Loucy (cell line): Measurements from ENCODE around the gene LTBP1.

Source experiments
- H2AFZ ChIP-seq: fragments of 200-600 bp; sonication (generic); 2 replicates; pipeline ENCODE4 v1.6.0; 2016; ENCODE audit warnings: antibody characterized with exemption, mild to moderate bottlenecking, low read length, moderate library complexity
- H3F3A ChIP-seq: fragments of 200-600 bp; 2 replicates; pipeline ENCODE4 v1.6.0; 2016; ENCODE audit warnings: antibody characterized with exemption, low read depth, mild to moderate bottlenecking
- H3K27me3 ChIP-seq: fragments of 200-600 bp; sonication (generic); 2 replicates; pipeline ENCODE4 v1.6.1; 2014; ENCODE audit warnings: low read length, mild to moderate bottlenecking; ENCODE audit not compliant: insufficient read depth, poor library complexity, severe bottlenecking
- H3K36me3 ChIP-seq: fragments of 200-600 bp; sonication (generic); 2 replicates; pipeline ENCODE4 v1.6.1; 2016; ENCODE audit warnings: low read length; ENCODE audit not compliant: insufficient read depth
- H3K4me1 ChIP-seq: fragments of 200-600 bp; sonication (generic); 2 replicates; pipeline ENCODE4 v1.5.1; 2014; ENCODE audit warnings: low read length, mild to moderate bottlenecking; ENCODE audit not compliant: insufficient read depth, poor library complexity, severe bottlenecking
- H3K4me2 ChIP-seq: fragments of 200-600 bp; sonication (generic); 2 replicates; pipeline ENCODE4 v1.6.0; 2014; ENCODE audit warnings: antibody characterized with exemption, low read length, low read depth, mild to moderate bottlenecking; ENCODE audit not compliant: poor library complexity, severe bottlenecking
- H3K4me3 ChIP-seq: fragments of 200-600 bp; sonication (generic); 2 replicates; pipeline ENCODE4 v1.5.1; 2014; ENCODE audit warnings: low read length, mild to moderate bottlenecking, mixed read lengths; ENCODE audit not compliant: poor library complexity, severe bottlenecking
- H3K79me2 ChIP-seq: fragments of 200-600 bp; sonication (generic); 2 replicates; pipeline ENCODE4 v1.6.1; 2014; ENCODE audit warnings: low read length; ENCODE audit not compliant: insufficient read depth
- H3K9ac ChIP-seq: fragments of 200-600 bp; sonication (generic); 2 replicates; pipeline ENCODE4 v1.6.0; 2014; ENCODE audit warnings: mild to moderate bottlenecking, low read depth, low read length, moderate library complexity; ENCODE audit not compliant: poor library complexity, severe bottlenecking
- H3K9me2 ChIP-seq: fragments of 200-600 bp; sonication (generic); replicated peaks from 2 replicates; pipeline ENCODE4 v1.6.1; 2016; ENCODE audit warnings: low read depth, low read length, mixed read lengths
- H3K9me3 ChIP-seq: fragments of 200-600 bp; sonication (generic); 2 replicates; pipeline ENCODE4 v1.6.1; 2014; ENCODE audit warnings: mild to moderate bottlenecking, antibody characterized with exemption, low read length, low read depth; ENCODE audit not compliant: insufficient read depth
- H4K20me1 ChIP-seq: fragments of 200-600 bp; sonication (generic); 2 replicates; pipeline ENCODE4 v1.6.0; 2014; ENCODE audit warnings: antibody characterized with exemption, low read length, mild to moderate bottlenecking; ENCODE audit not compliant: insufficient read depth, poor library complexity, severe bottlenecking
- CTCF ChIP-seq: fragments of 200-600 bp; sonication (generic); conservative IDR thresholded peaks from 2 replicates; pipeline ENCODE4 v1.5.1; 2014; ENCODE audit warnings: mild to moderate bottlenecking, antibody characterized with exemption, low read length
- EZH2phosphoT487 ChIP-seq: fragments of 200-600 bp; IDR thresholded peaks from 2 replicates; pipeline ENCODE4 v1.6.1; 2018; ENCODE audit warnings: antibody characterized with exemption, mild to moderate bottlenecking, moderate library complexity, borderline replicate concordance

LTBP1 gene

GRCh38 chr2:33264766-33265165, 318.0 kb downstream of the LTBP1 start:
- Histone ChIP-seq H4K20me1 (no peaks in the 10 kb centered on the region), H3F3A (no peaks in the 10 kb centered on the region), H3K4me2 (no peak overlapping the region), H3K9me2 (no peaks in the 10 kb centered on the region), H3K79me2 (no peaks in the 10 kb centered on the region), H3K4me1 (peaks cover 18% of the 10 kb centered on the region), H2AFZ (no peak overlapping the region), H3K4me3 (no peak overlapping the region), H3K36me3 (peaks cover 19% of the 10 kb centered on the region; the same call in 1 of the 2 replicates), H3K9me3 (peaks cover 21% of the 10 kb centered on the region), H3K9ac (no peak overlapping the region), H3K27me3 (no peaks in the 10 kb centered on the region)
- no peak for TF ChIP-seq EZH2phosphoT487
- TF ChIP-seq CTCF = no peak

- Histone ChIP-seq H3K27me3 (no peaks in the 10 kb centered on the region), H3K9me3 (peaks cover 21% of the 10 kb centered on the region), H3K4me1 (peaks cover 18% of the 10 kb centered on the region), H3K79me2 (no peaks in the 10 kb centered on the region), H2AFZ (no peak overlapping the region), H3K9me2 (no peaks in the 10 kb centered on the region), H3K36me3 (peaks cover 19% of the 10 kb centered on the region; the same call in 1 of the 2 replicates), H3K4me3 (no peak overlapping the region), H3K9ac (no peak overlapping the region), H4K20me1 (no peaks in the 10 kb centered on the region), H3F3A (no peaks in the 10 kb centered on the region), H3K4me2 (no peak overlapping the region)
- TF ChIP-seq EZH2phosphoT487 (no peak), CTCF (no peak)
Observed at GRCh38 chr2:33265584-33266338, 319.0 kb downstream of the LTBP1 start.

GRCh38 chr2:33266467-33266866, 319.7 kb downstream of the LTBP1 start:
- H3K9me3 ChIP-seq = peaks cover 21% of the 10 kb centered on the region
- no peak overlapping the region for H2AFZ ChIP-seq
- no peak overlapping the region for H3K4me3 ChIP-seq
- no peaks in the 10 kb centered on the region for H3K9me2 ChIP-seq
- H3K9ac ChIP-seq = no peak overlapping the region
- H3K27me3 ChIP-seq = no peaks in the 10 kb centered on the region
- H3K36me3 ChIP-seq = peaks cover 19% of the 10 kb centered on the region; the same call in 1 of the 2 replicates
- H3K4me1 ChIP-seq = peaks cover 18% of the 10 kb centered on the region
- TF ChIP-seq EZH2phosphoT487 (no peak), CTCF (no peak)
- H4K20me1 ChIP-seq = no peaks in the 10 kb centered on the region
- H3K4me2 ChIP-seq = no peak overlapping the region
- H3K79me2 ChIP-seq = no peaks in the 10 kb centered on the region
- H3F3A ChIP-seq = no peaks in the 10 kb centered on the region
